ENCODE data around the gene CHRNB1.

The CHRNB1 gene

GRCh38 chr17:7440113-7440833 lies 4.6 kb upstream of the CHRNB1 start:
- Histone ChIP-seq H2AFZ (ENCODE audit: low read depth, low read length) (no peak overlapping the region), H3K9me3 (ENCODE audit: insufficient read depth, low read length, severe bottlenecking) (no peaks in the 10 kb centered on the region), H3K4me1 (ENCODE audit: insufficient read depth, low read length) (peaks cover 26% of the 10 kb centered on the region), H3K27me3 (ENCODE audit: insufficient read depth, low read length, poor library complexity) (no peaks in the 10 kb centered on the region), H3K4me3 (ENCODE audit: low read depth in 1 of 2, low read length in 2 of 2) (no peak overlapping the region), H3K9ac (ENCODE audit: low read depth, low read length) (no peak overlapping the region), H3K79me2 (ENCODE audit: insufficient read depth, low read length) (peaks cover 15% of the 10 kb centered on the region), H3K27ac (ENCODE audit: low read length) (no peak overlapping the region), H3K4me2 (ENCODE audit: insufficient read depth, low read length) (no peak overlapping the region), H4K20me1 (ENCODE audit: insufficient read depth, low read length) (no peaks in the 10 kb centered on the region), H3K36me3 (ENCODE audit: insufficient read depth, low read length) (peaks cover 4% of the 10 kb centered on the region; the same call in 1 of the 2 replicates)
- DNase-seq, result no peak
- TF ChIP-seq EZH2 (IDR thresholded peaks at IDR 0.05; ENCODE audit: borderline replicate concordance, low read depth, low read length, severe bottlenecking), result no peak
- TF ChIP-seq, protein P1, sequence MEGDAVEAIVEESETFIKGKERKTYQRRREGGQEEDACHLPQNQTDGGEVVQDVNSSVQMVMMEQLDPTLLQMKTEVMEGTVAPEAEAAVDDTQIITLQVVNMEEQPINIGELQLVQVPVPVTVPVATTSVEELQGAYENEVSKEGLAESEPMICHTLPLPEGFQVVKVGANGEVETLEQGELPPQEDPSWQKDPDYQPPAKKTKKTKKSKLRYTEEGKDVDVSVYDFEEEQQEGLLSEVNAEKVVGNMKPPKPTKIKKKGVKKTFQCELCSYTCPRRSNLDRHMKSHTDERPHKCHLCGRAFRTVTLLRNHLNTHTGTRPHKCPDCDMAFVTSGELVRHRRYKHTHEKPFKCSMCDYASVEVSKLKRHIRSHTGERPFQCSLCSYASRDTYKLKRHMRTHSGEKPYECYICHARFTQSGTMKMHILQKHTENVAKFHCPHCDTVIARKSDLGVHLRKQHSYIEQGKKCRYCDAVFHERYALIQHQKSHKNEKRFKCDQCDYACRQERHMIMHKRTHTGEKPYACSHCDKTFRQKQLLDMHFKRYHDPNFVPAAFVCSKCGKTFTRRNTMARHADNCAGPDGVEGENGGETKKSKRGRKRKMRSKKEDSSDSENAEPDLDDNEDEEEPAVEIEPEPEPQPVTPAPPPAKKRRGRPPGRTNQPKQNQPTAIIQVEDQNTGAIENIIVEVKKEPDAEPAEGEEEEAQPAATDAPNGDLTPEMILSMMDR (IDR thresholded peaks at IDR 0.05; ENCODE audit: borderline replicate concordance, extremely low read depth, low read length, poor library complexity, severe bottlenecking), result no peak
- no peak for ATAC-seq (ENCODE audit: insufficient read depth, low read depth)

GRCh38 chr17:7440834-7441195 lies 4.0 kb upstream of the CHRNB1 start:
- Histone ChIP-seq H3K4me3 (ENCODE audit: low read depth in 1 of 2, low read length in 2 of 2) (no peak overlapping the region), H3K27me3 (ENCODE audit: insufficient read depth, low read length, poor library complexity) (peaks cover 2% of the 10 kb centered on the region), H3K4me1 (ENCODE audit: insufficient read depth, low read length) (peaks cover 23% of the 10 kb centered on the region), H3K79me2 (ENCODE audit: insufficient read depth, low read length) (peaks cover 10% of the 10 kb centered on the region), H3K4me2 (ENCODE audit: insufficient read depth, low read length) (no peak overlapping the region), H3K36me3 (ENCODE audit: insufficient read depth, low read length) (peaks cover 4% of the 10 kb centered on the region; the same call in 1 of the 2 replicates), H4K20me1 (ENCODE audit: insufficient read depth, low read length) (no peaks in the 10 kb centered on the region), H3K9ac (ENCODE audit: low read depth, low read length) (no peak overlapping the region), H2AFZ (ENCODE audit: low read depth, low read length) (no peak overlapping the region), H3K9me3 (ENCODE audit: insufficient read depth, low read length, severe bottlenecking) (no peaks in the 10 kb centered on the region), H3K27ac (ENCODE audit: low read length) (no peak overlapping the region)
- TF ChIP-seq EZH2 (IDR thresholded peaks at IDR 0.05; ENCODE audit: borderline replicate concordance, low read depth, low read length, severe bottlenecking), result no peak
- TF ChIP-seq, protein P1 (IDR thresholded peaks at IDR 0.05; ENCODE audit: borderline replicate concordance, extremely low read depth, low read length, poor library complexity, severe bottlenecking), result no peak
- no peak for ATAC-seq (ENCODE audit: insufficient read depth, low read depth)
- no peak for DNase-seq

DNA sequence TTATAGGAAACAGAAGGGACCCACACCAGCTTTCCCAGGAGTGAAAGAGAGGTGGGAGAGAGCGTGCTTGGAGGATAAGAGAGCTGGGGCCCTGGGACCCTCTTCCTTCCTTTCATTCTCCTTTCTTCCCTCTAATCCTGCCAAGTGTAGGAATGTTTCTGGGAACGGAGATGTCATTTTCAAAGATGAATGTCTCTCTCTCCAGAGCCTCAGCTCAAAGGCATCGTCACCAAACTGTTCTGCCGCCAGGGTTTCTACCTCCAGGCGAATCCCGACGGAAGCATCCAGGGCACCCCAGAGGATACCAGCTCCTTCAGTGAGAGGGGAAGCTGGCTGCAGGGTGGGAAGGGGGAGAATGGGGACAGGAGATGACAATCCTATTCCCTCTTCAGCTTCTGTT lies 3.6 kb upstream of the CHRNB1 start:
- peaks cover 5% of the 10 kb centered on the region for H3K79me2 ChIP-seq (ENCODE audit: insufficient read depth, low read length)

More for the DNA sequence above, 3.6 kb upstream of the CHRNB1 start:
- H4K20me1 ChIP-seq (ENCODE audit: insufficient read depth, low read length), result no peaks in the 10 kb centered on the region
- H3K4me3 ChIP-seq (ENCODE audit: low read depth in 1 of 2, low read length in 2 of 2), result no peak overlapping the region
- H2AFZ ChIP-seq (ENCODE audit: low read depth, low read length), result no peak overlapping the region
- no peak overlapping the region for H3K4me2 ChIP-seq (ENCODE audit: insufficient read depth, low read length)
- no peak for ATAC-seq (ENCODE audit: insufficient read depth, low read depth)
- H3K4me1 ChIP-seq (ENCODE audit: insufficient read depth, low read length), result peaks cover 19% of the 10 kb centered on the region
- peaks cover 2% of the 10 kb centered on the region for H3K27me3 ChIP-seq (ENCODE audit: insufficient read depth, low read length, poor library complexity)
- no peak overlapping the region for H3K27ac ChIP-seq (ENCODE audit: low read length)
- peaks cover 3% of the 10 kb centered on the region; the same call in 1 of the 2 replicates for H3K36me3 ChIP-seq (ENCODE audit: insufficient read depth, low read length)
- no peaks in the 10 kb centered on the region for H3K9me3 ChIP-seq (ENCODE audit: insufficient read depth, low read length, severe bottlenecking)
- no peak for TF ChIP-seq EZH2 (IDR thresholded peaks at IDR 0.05; ENCODE audit: borderline replicate concordance, low read depth, low read length, severe bottlenecking)
- TF ChIP-seq, protein P1 (IDR thresholded peaks at IDR 0.05; ENCODE audit: borderline replicate concordance, extremely low read depth, low read length, poor library complexity, severe bottlenecking), result no peak
- DNase-seq, result no peak
- H3K9ac ChIP-seq (ENCODE audit: low read depth, low read length), result no peak overlapping the region
